NOMO-1 treated with dmso at 0.1 percent for 144 hours (cell line): Measurements from ENCODE around the gene MRPS2.

ENCODE experiments used
- DNase-seq: peaks from one replicate; lab custom pipeline; 2025; ENCODE audit not compliant: unreplicated experiment; lab: John Stamatoyannopoulos, UW

Gene MRPS2

GRCh38 chr9:135480071-135480939 lies 20.2 kb upstream of the MRPS2 start:
- no peak for DNase-seq

GRCh38 chr9:135480940-135481310 lies 19.6 kb upstream of the MRPS2 start:
- DNase-seq = no peak

- no peak for DNase-seq
Observed at GRCh38 chr9:135482015-135482754, 18.3 kb upstream of the MRPS2 start.

- DNase-seq = no peak
Observed at GRCh38 chr9:135484460-135485277, 15.8 kb upstream of the MRPS2 start.

- DNase-seq = no peak
Observed at GRCh38 chr9:135485385-135485784, 15.1 kb upstream of the MRPS2 start.

GRCh38 chr9:135485832-135486231 lies 14.7 kb upstream of the MRPS2 start:
- no peak for DNase-seq

- no peak for DNase-seq
Observed at GRCh38 chr9:135486267-135487065, 14.0 kb upstream of the MRPS2 start.

GRCh38 chr9:135487281-135488012 lies 13.0 kb upstream of the MRPS2 start:
- no peak for DNase-seq

GRCh38 chr9:135488013-135488330 lies 12.5 kb upstream of the MRPS2 start:
- no peak for DNase-seq

- no peak for DNase-seq
Observed at GRCh38 chr9:135488527-135488926, 12.0 kb upstream of the MRPS2 start.

GRCh38 chr9:135489188-135489906 lies 11.1 kb upstream of the MRPS2 start:
- no peak for DNase-seq

- DNase-seq = no peak
Observed at GRCh38 chr9:135490166-135490870, 10.2 kb upstream of the MRPS2 start.

GRCh38 chr9:135490980-135491464 lies 9.5 kb upstream of the MRPS2 start:
- DNase-seq = no peak

GRCh38 chr9:135491764-135492163 lies 8.7 kb upstream of the MRPS2 start:
- DNase-seq = no peak

GRCh38 chr9:135492886-135493669 lies 7.4 kb upstream of the MRPS2 start:
- no peak for DNase-seq

- DNase-seq = no peak
Observed at GRCh38 chr9:135494791-135495559, 5.5 kb upstream of the MRPS2 start.
